Kidney (tissue), 22 donors: Measurements from ENCODE around the gene CCNH. TPM values are rescaled to one million over a fixed set of nuclear protein-coding genes. Genes with fewer than 3 reads are reported as not detected.

Experiments used
- DNase-seq, 5 donors: peaks; one replicate each; pipeline ENCODE4 v3.0.0-alpha.2; 2013 to 2020
- FAIRE-seq: peaks from 2 replicates; lab custom pipeline; 2012; peaks lifted over from hg19 to GRCh38; lab: Jason Lieb, UNC
- H3K27ac ChIP-seq, 2 donors: one replicate each; pipeline ENCODE4 v1.7.0; 2013; ENCODE audit warnings: low read depth in 2 of 2, low read length in 2 of 2, inconsistent platforms in 1 of 2
- H3K27me3 ChIP-seq: one replicate; pipeline ENCODE4 v1.7.1; 2013; ENCODE audit warnings: low read length, inconsistent platforms; ENCODE audit not compliant: control insufficient read depth, insufficient read depth
- H3K36me3 ChIP-seq, 3 donors: one replicate each; pipeline versions ENCODE4 v1.7.0 to v1.7.1; 2013; ENCODE audit warnings: low read length in 3 of 3, control low read depth in 1 of 3, inconsistent platforms in 1 of 3; ENCODE audit not compliant: insufficient read depth in 3 of 3, control insufficient read depth in 2 of 3
- H3K4me1 ChIP-seq, 3 donors: one replicate each; pipeline versions ENCODE4 v1.7.0 to v1.7.1; 2013; ENCODE audit warnings: low read length in 3 of 3, inconsistent platforms in 1 of 3, low read depth in 1 of 3; ENCODE audit not compliant: control insufficient read depth in 2 of 3, insufficient read depth in 2 of 3
- H3K4me3 ChIP-seq, 3 donors: one replicate each; pipeline versions ENCODE4 v1.7.0 to v1.8.1; 2013; ENCODE audit warnings: low read length in 3 of 3, control low read depth in 1 of 3, inconsistent platforms in 1 of 3
- H3K9ac ChIP-seq, 3 donors: one replicate each; pipeline versions ENCODE4 v1.7.0 to v1.7.1; 2013; ENCODE audit warnings: low read length in 3 of 3, control low read depth in 1 of 3, inconsistent platforms in 1 of 3
- H3K9me3 ChIP-seq, 3 donors: one replicate each; pipeline versions ENCODE4 v1.7.0 to v1.7.1; 2013; ENCODE audit warnings: low read length in 3 of 3, control low read depth in 1 of 3, inconsistent platforms in 1 of 3; ENCODE audit not compliant: control insufficient read depth in 2 of 3, insufficient read depth in 1 of 3
- intact Hi-C: fragments of 100-400 bp; cut with DNase I; formaldehyde crosslinking; loops from one replicate; pipeline ENCODE4 v1.11.1; 2022
- long read RNA-seq, 10 donors: library from polyadenylated mRNA in 1 of 10; unstranded in 1 of 10; transcript quantifications; one replicate each; pipeline ENCODE4 v2.0.0 and lab custom pipeline, GENCODE V29; 2021 to 2026
- polyA plus RNA-seq: library from polyadenylated mRNA; stranded (reverse); fragments of 350-450 nt; fragmentation: Illumina TruSeq; extraction: RNeasy Lipid Tissue Mini Kit (QIAGEN cat#74804); gene quantifications from one replicate; pipeline ENCODE4 v1.2.3, GENCODE V29; 2014; ENCODE audit warnings: low read depth, low replicate concordance; ENCODE audit not compliant: insufficient read depth
- total RNA-seq: library from RNA; stranded (reverse); fragmentation: NEBNext Ultra II Directional; extraction: Animal tissue kit (Norgen Biotek cat#: 25700); gene quantifications from one replicate; pipeline ENCODE4 v1.2.1, GENCODE V29; 2021
- TF ChIP-seq, protein P1 (sequence below): IDR thresholded peaks from 3 replicates; pipeline ENCODE4 v1.5.1; 2012; ENCODE audit warnings: mild to moderate bottlenecking, moderate library complexity, borderline replicate concordance; ENCODE audit not compliant: insufficient read depth; ENCODE audit errors: extremely low read depth
- donor health status: control.
- donor health status: control.
- donor health status: control.
- donor health status: control.
- donor health status: control.
- donor health status: DM: yes; HTN: yes; CAD: no.
- donor health status: Normal renal cell carcinoma (clear cell type).

CCNH gene
- 52.6 TPM for total RNA-seq
- polyA plus RNA-seq: 49.7 TPM
- long read RNA-seq, donor 1, transcript CCNH-201 (9 exons, 1,378 nt): major isoform, 5 of 13 reads
- long read RNA-seq, donor 1, partial matches to known transcripts: 0 of 13 reads
- long read RNA-seq, donor 1, other reads (novel, unspliced or antisense): 0 of 13 reads
- long read RNA-seq, donor 2, transcript CCNH-201 (9 exons, 1,378 nt): major isoform, 12 of 61 reads
- long read RNA-seq, donor 2, partial matches to known transcripts: 43 of 61 reads
- long read RNA-seq, donor 2, other reads (novel, unspliced or antisense): 0 of 61 reads
- long read RNA-seq, donor 3, transcript CCNH-201 (9 exons, 1,378 nt): major isoform, 14 of 20 reads
- long read RNA-seq, donor 3, partial matches to known transcripts: 0 of 20 reads
- long read RNA-seq, donor 3, other reads (novel, unspliced or antisense): 0 of 20 reads
- long read RNA-seq, donor 4, transcript CCNH-201 (9 exons, 1,378 nt): major isoform, 6 of 54 reads
- long read RNA-seq, donor 4, partial matches to known transcripts: 41 of 54 reads
- long read RNA-seq, donor 4, other reads (novel, unspliced or antisense): 5 of 54 reads
- long read RNA-seq, donor 5, partial matches to known transcripts: 0 of 1 reads
- long read RNA-seq, donor 5, other reads (novel, unspliced or antisense): 0 of 1 reads
- long read RNA-seq, donor 6, transcript CCNH-211 (1 exons, 925 nt): minor isoform, 6 of 49 reads
- long read RNA-seq, donor 6, transcript CCNH-201 (9 exons, 1,378 nt): major isoform, 24 of 49 reads
- long read RNA-seq, donor 6, partial matches to known transcripts: 9 of 49 reads
- long read RNA-seq, donor 6, other reads (novel, unspliced or antisense): 0 of 49 reads
- long read RNA-seq, donor 7, transcript CCNH-201 (9 exons, 1,378 nt): major isoform, 18 of 34 reads
- long read RNA-seq, donor 7, partial matches to known transcripts: 1 of 34 reads
- long read RNA-seq, donor 7, other reads (novel, unspliced or antisense): 12 of 34 reads
- long read RNA-seq, donor 8, transcript CCNH-201 (9 exons, 1,378 nt): major isoform, 8 of 13 reads
- long read RNA-seq, donor 8, partial matches to known transcripts: 0 of 13 reads
- long read RNA-seq, donor 8, other reads (novel, unspliced or antisense): 0 of 13 reads
- long read RNA-seq, donor 9, partial matches to known transcripts: 15 of 20 reads
- long read RNA-seq, donor 9, other reads (novel, unspliced or antisense): 0 of 20 reads
- long read RNA-seq, donor 10, partial matches to known transcripts: 14 of 27 reads
- long read RNA-seq, donor 10, other reads (novel, unspliced or antisense): 0 of 27 reads

- intact Hi-C loops: no loop called here
- Histone ChIP-seq H3K4me1 (peaks cover 0 to 5% (median 0%) of the 10 kb centered on the region in 3 donors), H3K4me3 (peak within 1 kb of the TSS; percentile 99 to 100 (median 100)), H3K27me3 (no peaks in the 10 kb centered on the region), H3K36me3 (peaks cover 0 to 22% (median 8%) of the 10 kb centered on the region in 3 donors), H3K9me3 (no peaks in the 10 kb centered on the region), H3K27ac (peak within 1 kb of the TSS; percentile 95 to 96), H3K9ac (peak within 1 kb of the TSS; percentile 88 to 99 (median 98))
- FAIRE-seq (peak; percentile 96), DNase-seq (peak; percentile 97 to 100 (median 99))
- TF ChIP-seq, protein P1, sequence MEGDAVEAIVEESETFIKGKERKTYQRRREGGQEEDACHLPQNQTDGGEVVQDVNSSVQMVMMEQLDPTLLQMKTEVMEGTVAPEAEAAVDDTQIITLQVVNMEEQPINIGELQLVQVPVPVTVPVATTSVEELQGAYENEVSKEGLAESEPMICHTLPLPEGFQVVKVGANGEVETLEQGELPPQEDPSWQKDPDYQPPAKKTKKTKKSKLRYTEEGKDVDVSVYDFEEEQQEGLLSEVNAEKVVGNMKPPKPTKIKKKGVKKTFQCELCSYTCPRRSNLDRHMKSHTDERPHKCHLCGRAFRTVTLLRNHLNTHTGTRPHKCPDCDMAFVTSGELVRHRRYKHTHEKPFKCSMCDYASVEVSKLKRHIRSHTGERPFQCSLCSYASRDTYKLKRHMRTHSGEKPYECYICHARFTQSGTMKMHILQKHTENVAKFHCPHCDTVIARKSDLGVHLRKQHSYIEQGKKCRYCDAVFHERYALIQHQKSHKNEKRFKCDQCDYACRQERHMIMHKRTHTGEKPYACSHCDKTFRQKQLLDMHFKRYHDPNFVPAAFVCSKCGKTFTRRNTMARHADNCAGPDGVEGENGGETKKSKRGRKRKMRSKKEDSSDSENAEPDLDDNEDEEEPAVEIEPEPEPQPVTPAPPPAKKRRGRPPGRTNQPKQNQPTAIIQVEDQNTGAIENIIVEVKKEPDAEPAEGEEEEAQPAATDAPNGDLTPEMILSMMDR: no peak
Measured at GRCh38 chr5:87412630-87413342, at the start of gene CCNH. TSS of gene CCNH (minus strand) at chr5:87412930. CDS start at chr5:87412794, 136 bp downstream.

DNA sequence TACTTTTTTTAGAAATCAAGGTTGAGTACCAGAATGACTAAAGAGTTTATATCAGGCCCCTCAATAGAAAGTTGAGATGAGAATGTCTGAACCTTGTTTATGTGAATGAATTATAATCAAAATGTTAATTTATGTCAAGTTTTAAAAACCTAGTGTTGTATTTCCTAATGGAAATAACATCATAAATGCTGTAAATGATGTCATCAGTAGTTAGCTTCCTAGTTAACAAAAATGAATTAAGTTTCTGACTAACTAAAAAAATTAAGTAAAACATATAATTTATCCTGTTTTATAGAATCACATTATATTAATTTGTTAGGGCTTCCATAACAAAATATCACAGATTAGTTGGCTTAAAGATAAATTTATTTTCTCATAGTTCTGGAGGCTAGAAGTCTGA is 45.0 kb upstream of the CCNH start:
- FAIRE-seq (no peak), DNase-seq (no peak)
- H3K9me3 ChIP-seq: peaks cover 0 to 4% (median 0%) of the 10 kb centered on the region in 3 donors
- no peak overlapping the region for H3K27ac ChIP-seq
- H3K9ac ChIP-seq: no peak overlapping the region
- intact Hi-C loops: no loop called here
- no peaks in the 10 kb centered on the region for H3K4me1 ChIP-seq
- TF ChIP-seq, protein P1: no peak
- H3K4me3 ChIP-seq: no peak overlapping the region
- H3K27me3 ChIP-seq: no peaks in the 10 kb centered on the region
- H3K36me3 ChIP-seq: no peaks in the 10 kb centered on the region

DNA sequence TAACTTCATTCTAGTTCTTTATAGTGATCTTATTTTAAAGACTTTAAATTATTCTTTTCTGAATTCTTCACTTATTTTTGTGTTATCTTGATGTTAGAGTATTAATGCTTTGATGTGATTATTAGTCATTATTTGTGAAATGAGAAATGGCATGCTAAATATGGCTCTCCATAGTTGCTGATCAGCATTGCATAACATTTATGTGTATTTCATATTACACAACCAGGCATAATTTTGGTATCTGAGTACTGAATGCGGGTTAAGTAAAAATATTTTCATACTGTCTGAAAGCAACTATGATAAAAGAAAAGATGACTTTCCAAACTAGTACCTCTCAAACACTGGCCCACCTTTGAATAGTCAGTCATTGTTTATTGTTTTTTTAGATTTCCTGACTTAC is 41.1 kb upstream of the CCNH start:
- DNase-seq (no peak), FAIRE-seq (no peak)
- no peak overlapping the region for H3K27ac ChIP-seq
- H3K36me3 ChIP-seq: no peaks in the 10 kb centered on the region
- intact Hi-C loops: no loop called here
- no peaks in the 10 kb centered on the region for H3K4me1 ChIP-seq
- no peak overlapping the region for H3K4me3 ChIP-seq
- H3K27me3 ChIP-seq: no peaks in the 10 kb centered on the region
- H3K9ac ChIP-seq: no peak overlapping the region
- no peaks in the 10 kb centered on the region for H3K9me3 ChIP-seq
- TF ChIP-seq, protein P1: no peak
